H1 (cell line): ENCODE measurements around the gene CLTCL1. TPM values are rescaled to one million over a fixed set of nuclear protein-coding genes. Genes with fewer than 3 reads are reported as not detected.

Experiments
- CTCF ChIA-PET: fragments of 300-600 bp; sonication (Branson Sonifier 250); formaldehyde crosslinking; loops from one replicate; lab custom pipeline; 2021; ENCODE audit not compliant: partially characterized antibody; lab: Charles Lee
- POLR2A ChIA-PET: fragments of 300-600 bp; sonication (Branson Sonifier 250); formaldehyde crosslinking; loops from one replicate; lab custom pipeline; 2021; ENCODE audit warnings: inconsistent platforms; ENCODE audit not compliant: partially characterized antibody; lab: Charles Lee
- DNase-seq, 2 experiments: peaks; one replicate each; pipeline versions ENCODE4 v3.0.0 to v3.0.0-alpha.2; 2010 to 2022; ENCODE audit warnings: low spot score in 2 of 2, low read depth in 1 of 2, mixed read lengths in 1 of 2
- FAIRE-seq: peaks from 2 replicates; lab custom pipeline; 2011; peaks lifted over from hg19 to GRCh38; lab: Jason Lieb, UNC
- H2AFZ ChIP-seq: 2 replicates; pipeline ENCODE4 v1.8.1; 2012; ENCODE audit warnings: low read length, inconsistent platforms
- H2AK5ac ChIP-seq: 2 replicates; pipeline ENCODE4 v1.6.1; 2013; ENCODE audit warnings: low read depth, low read length
- H2BK120ac ChIP-seq: replicated peaks from 2 replicates; pipeline ENCODE3; 2013; ENCODE audit warnings: low read depth, low read length, inconsistent platforms
- H2BK12ac ChIP-seq: 2 replicates; pipeline ENCODE4 v1.6.1; 2013; ENCODE audit warnings: low read depth, low read length
- H2BK15ac ChIP-seq: 2 replicates; pipeline ENCODE4 v1.6.1; 2013; ENCODE audit warnings: low read length
- H2BK20ac ChIP-seq: 2 replicates; pipeline ENCODE4 v1.6.1; 2013; ENCODE audit warnings: low read length
- H2BK5ac ChIP-seq: 2 replicates; pipeline ENCODE4 v1.6.1; 2013; ENCODE audit warnings: low read depth, low read length
- H3K14ac ChIP-seq: 2 replicates; pipeline ENCODE4 v1.6.1; 2013; ENCODE audit warnings: inconsistent platforms; ENCODE audit not compliant: insufficient read length
- H3K18ac ChIP-seq: 2 replicates; pipeline ENCODE4 v1.6.1; 2013; ENCODE audit warnings: low read length; ENCODE audit errors: extremely low read depth
- H3K23ac ChIP-seq: 2 replicates; pipeline ENCODE4 v1.6.1; 2013; ENCODE audit warnings: inconsistent platforms; ENCODE audit not compliant: insufficient read length
- H3K23me2 ChIP-seq: 2 replicates; pipeline ENCODE4 v1.6.1; 2013; ENCODE audit warnings: low read depth, low read length
- H3K27ac ChIP-seq: 2 replicates; pipeline ENCODE4 v1.6.1; 2011; ENCODE audit warnings: low read depth, low read length, inconsistent platforms
- H3K27me3 ChIP-seq, 4 experiments: replicated peaks in 1 of 4; 1 replicate in 1 of 4; 2 replicates in 3 of 4; pipeline versions ENCODE4 v1.6.1 to v1.8.1; 2011 to 2013; ENCODE audit warnings: low read length in 3 of 4, mild to moderate bottlenecking in 3 of 4, inconsistent platforms in 2 of 4, mixed read lengths in 2 of 4, moderate library complexity in 1 of 4; ENCODE audit not compliant: control insufficient read depth in 3 of 4, insufficient read depth in 3 of 4; ENCODE audit errors: extremely low read depth in 1 of 4
- H3K36me3 ChIP-seq, 4 experiments: 2 replicates each; pipeline versions ENCODE4 v1.6.1 to v1.8.1; 2011 to 2013; ENCODE audit warnings: mild to moderate bottlenecking in 4 of 4, low read length in 3 of 4, moderate library complexity in 2 of 4, control low read depth in 1 of 4, inconsistent platforms in 1 of 4; ENCODE audit not compliant: insufficient read depth in 4 of 4, control insufficient read depth in 2 of 4
- H3K4ac ChIP-seq: replicated peaks from 2 replicates; pipeline ENCODE3; 2013; ENCODE audit warnings: low read length, low read depth, mixed read lengths, inconsistent platforms; ENCODE audit not compliant: insufficient read length
- H3K4me1 ChIP-seq, 4 experiments: replicated peaks in 1 of 4; 1 replicate in 1 of 4; 2 replicates in 3 of 4; pipeline versions ENCODE4 v1.6.1 to v1.8.1; 2011 to 2013; ENCODE audit warnings: low read length in 3 of 4, inconsistent platforms in 2 of 4, mixed read lengths in 1 of 4; ENCODE audit not compliant: insufficient read depth in 4 of 4, control insufficient read depth in 3 of 4
- H3K4me2 ChIP-seq, 2 experiments: 2 replicates each; pipeline versions ENCODE4 v1.6.1 to v1.8.1; 2011 to 2013; ENCODE audit warnings: low read depth in 2 of 2, low read length in 2 of 2, control low read depth in 1 of 2, inconsistent platforms in 1 of 2, mild to moderate bottlenecking in 1 of 2; ENCODE audit not compliant: insufficient read depth in 1 of 2
- H3K4me3 ChIP-seq, 4 experiments: fragments of 200-600, 300-600 bp in 1 of 4; sonication (generic), shearing (Covaris generic), sonication (Bioruptor Twin) in 1 of 4; 2 replicates each; pipeline versions ENCODE4 v1.5.1 to v1.8.1; 2011 to 2016; ENCODE audit warnings: low read length in 4 of 4, low read depth in 3 of 4, control low read depth in 2 of 4, inconsistent platforms in 2 of 4, mild to moderate bottlenecking in 2 of 4, mixed read lengths in 1 of 4, moderate library complexity in 1 of 4; ENCODE audit not compliant: insufficient read depth in 2 of 4; ENCODE audit errors: extremely low read depth in 1 of 4
- H3K56ac ChIP-seq: replicated peaks from 2 replicates; pipeline ENCODE3; 2013; ENCODE audit warnings: low read depth, mild to moderate bottlenecking, mixed read lengths, low read length, inconsistent platforms; ENCODE audit not compliant: insufficient read length
- H3K79me1 ChIP-seq: 2 replicates; pipeline ENCODE4 v1.6.1; 2013; ENCODE audit warnings: low read depth, low read length, control low read depth
- H3K79me2 ChIP-seq, 2 experiments: 2 replicates each; pipeline versions ENCODE4 v1.6.1 to v1.8.1; 2012 to 2013; ENCODE audit warnings: low read length in 2 of 2, mild to moderate bottlenecking in 2 of 2, inconsistent platforms in 1 of 2; ENCODE audit not compliant: insufficient read depth in 2 of 2, control insufficient read depth in 1 of 2
- H3K9ac ChIP-seq, 4 experiments: replicated peaks in 1 of 4; 1 replicate in 1 of 4; 2 replicates in 3 of 4; pipeline versions ENCODE4 v1.6.1 to v1.8.1; 2011 to 2013; ENCODE audit warnings: low read depth in 3 of 4, low read length in 3 of 4, control low read depth in 2 of 4, mild to moderate bottlenecking in 2 of 4, moderate library complexity in 2 of 4, inconsistent platforms in 1 of 4; ENCODE audit errors: extremely low read depth in 1 of 4
- H3K9me3 ChIP-seq, 2 experiments: 2 replicates each; pipeline versions ENCODE4 v1.6.1 to v1.8.1; 2012 to 2013; ENCODE audit warnings: mild to moderate bottlenecking in 2 of 2, moderate library complexity in 2 of 2, control low read depth in 1 of 2, inconsistent platforms in 1 of 2, low read depth in 1 of 2, low read length in 1 of 2, mixed read lengths in 1 of 2; ENCODE audit not compliant: insufficient read depth in 2 of 2
- H4K20me1 ChIP-seq, 2 experiments: replicated peaks in 1 of 2; 2 replicates each; pipeline versions ENCODE3 to v1.8.1; 2011 to 2013; ENCODE audit warnings: inconsistent platforms in 2 of 2, low read length in 2 of 2, mild to moderate bottlenecking in 1 of 2; ENCODE audit not compliant: insufficient read depth in 2 of 2, control insufficient read depth in 1 of 2
- H4K5ac ChIP-seq: 2 replicates; pipeline ENCODE4 v1.6.1; 2013; ENCODE audit warnings: low read length, low read depth, mixed read lengths, inconsistent platforms; ENCODE audit not compliant: insufficient read length
- H4K8ac ChIP-seq: 2 replicates; pipeline ENCODE4 v1.8.0; 2013; ENCODE audit warnings: mild to moderate bottlenecking, moderate library complexity, low read length, inconsistent platforms; ENCODE audit not compliant: insufficient read depth; ENCODE audit errors: extremely low read depth
- H4K91ac ChIP-seq: replicated peaks from 2 replicates; pipeline ENCODE3; 2013; ENCODE audit warnings: low read length, mixed read lengths, inconsistent platforms; ENCODE audit not compliant: insufficient read length
- POU5F1 ChIP-seq: IDR thresholded peaks from 2 replicates; pipeline ENCODE4 v1.6.1; 2011; ENCODE audit warnings: low read depth, mild to moderate bottlenecking, low read length, moderate library complexity
- WGBS, 2 experiments: shearing (Covaris generic) in 1 of 2; methylation state at CpG; one replicate each; pipeline versions ENCODE4 v1.1.6 to v1.1.7; 2013 to 2015; ENCODE audit warnings: low lambda C conversion rate in 2 of 2, mixed read lengths in 2 of 2, inconsistent platforms in 1 of 2, low coverage in 1 of 2, missing lambda C conversion rate in 1 of 2; ENCODE audit not compliant: insufficient replicate concordance in 2 of 2, insufficient coverage in 1 of 2, insufficient read length in 1 of 2; ENCODE audit errors: extremely low coverage in 1 of 2, missing lambda C conversion rate in 1 of 2; 5-methylcytosine and 5-hydroxymethylcytosine counted together
- polyA plus RNA-seq, 7 experiments: library from polyadenylated mRNA; depleted of rRNA in 3 of 7; stranded (reverse) in 5 of 7; unstranded in 2 of 7; fragments of >200 nt in 5 of 7; fragments of 200-250 nt in 2 of 7; gene quantifications; 1 replicate in 5 of 7; 2 replicates in 1 of 7; 4 replicates in 1 of 7; pipeline versions ENCODE4 v1.2.1 to v1.2.3, GENCODE V29; 2011 to 2013; ENCODE audit warnings: missing spikeins in 2 of 7, mixed read lengths in 2 of 7
- total RNA-seq: library from RNA; stranded (reverse); fragmentation: NEBNext Ultra II Directional; extraction: Animal tissue kit (Norgen Biotek cat#: 25700); gene quantifications from 2 replicates; pipeline ENCODE4 v1.2.1, GENCODE V29; 2021

The CLTCL1 gene
- total and polyA plus RNA-seq, 2 of the 8 experiments (the other 6 are each of a cell fraction or from before 2014, with no cell fraction given): 12.4 to 17.0 TPM

DNA sequence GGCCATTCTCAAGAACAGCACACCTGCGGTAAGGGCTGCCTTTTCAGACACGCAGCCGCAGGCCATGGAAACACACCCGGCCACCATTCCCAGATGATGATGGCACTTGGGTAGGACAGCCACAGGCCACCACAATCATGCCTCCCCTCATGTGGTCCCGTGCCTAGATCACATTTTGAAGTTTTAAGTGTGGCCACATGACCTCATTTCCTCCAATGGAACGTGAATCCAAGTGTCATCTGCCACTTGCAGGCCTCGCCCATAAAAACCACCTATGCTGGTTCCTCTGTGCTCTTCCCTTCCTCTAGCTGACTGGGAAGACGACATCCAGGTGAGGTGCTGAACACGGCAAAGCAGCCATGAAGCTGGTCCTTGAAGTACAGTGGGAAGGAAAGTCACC lies 68.4 kb downstream of the CLTCL1 start:
- peaks cover 1 to 6% (median 5%) of the 10 kb centered on the region in 4 experiments; a peak in 3 of 7 replicates for H3K4me1 ChIP-seq
- no peak overlapping the region for H4K5ac ChIP-seq
- H2BK12ac ChIP-seq: no peak overlapping the region
- no peak overlapping the region for H4K8ac ChIP-seq
- H3K4me3 ChIP-seq: no peak overlapping the region
- DNase-seq (no peak), FAIRE-seq (no peak)
- no peak overlapping the region for H2BK15ac ChIP-seq
- no peak for TF ChIP-seq POU5F1
- no peak overlapping the region for H3K14ac ChIP-seq
- peaks cover 0 to 40% (median 21%) of the 10 kb centered on the region in 4 experiments; a peak in 6 of 8 replicates for H3K36me3 ChIP-seq
- no peaks in the 10 kb centered on the region for H3K27me3 ChIP-seq
- no peak overlapping the region for H3K9ac ChIP-seq
- H3K18ac ChIP-seq: no peak overlapping the region
- no peaks in the 10 kb centered on the region for H3K23me2 ChIP-seq
- no peaks in the 10 kb centered on the region for H4K20me1 ChIP-seq
- H3K9me3 ChIP-seq: no peaks in the 10 kb centered on the region
- no peak overlapping the region for H3K4me2 ChIP-seq
- CTCF ChIA-PET: interaction anchor here (0.6 to 1.8 kb wide), 4 partner anchors 9 to 113 kb away, joined by 3 to 6 read pairs (median 4); no protein-coding TSS in a partner anchor
- no peak overlapping the region for H2AFZ ChIP-seq
- no peak overlapping the region for H2BK5ac ChIP-seq
- no peak overlapping the region for H3K4ac ChIP-seq
- no peaks in the 10 kb centered on the region for H3K79me2 ChIP-seq
- POLR2A ChIA-PET: interaction anchor here (1.0 kb wide), 2 partner anchors 10 to 208 kb away, joined by 3 read pairs; partner anchors contain the start of gene HIRA
- H2BK120ac ChIP-seq: no peak overlapping the region
- H2AK5ac ChIP-seq: no peak overlapping the region
- no peak overlapping the region for H3K23ac ChIP-seq
- 93% methylated on average over 9 of the region's 9 CpGs; no CpG with 5 or more reads in 1 of the 2 experiments for WGBS, 2 experiments
- no peak overlapping the region for H3K56ac ChIP-seq
- H2BK20ac ChIP-seq: no peak overlapping the region
- no peak overlapping the region for H3K27ac ChIP-seq
- H3K79me1 ChIP-seq: no peaks in the 10 kb centered on the region
- no peak overlapping the region for H4K91ac ChIP-seq
